Sigmoid colon (tissue), 4 donors: Measurements from ENCODE around the gene DOCK1.

Source experiments
- CTCF ChIP-seq, 4 experiments: fragments of 450-650 bp in 3 of 4; fragments of 200-600 bp in 1 of 4; IDR thresholded peaks; one replicate each; pipeline ENCODE4 v1.5.1; 2016 to 2019; ENCODE audit warnings: antibody characterized with exemption in 4 of 4, mild to moderate bottlenecking in 3 of 4, moderate library complexity in 2 of 4
- EP300 ChIP-seq, 4 donors: sonication (generic); formaldehyde crosslinking; IDR thresholded peaks; one replicate each; pipeline ENCODE4 v1.6.1; 2017; ENCODE audit warnings: antibody characterized with exemption in 4 of 4
- POLR2A ChIP-seq, 2 donors: fragments of 450-650 bp; IDR thresholded peaks; one replicate each; pipeline ENCODE4 v1.6.1; 2016; ENCODE audit warnings: antibody characterized with exemption in 2 of 2, mild to moderate bottlenecking in 2 of 2, moderate library complexity in 2 of 2
- POLR2AphosphoS5 ChIP-seq, 4 donors: sonication (generic); formaldehyde crosslinking; IDR thresholded peaks; one replicate each; pipeline ENCODE4 v1.6.1; 2017; ENCODE audit warnings: antibody characterized with exemption in 4 of 4

DNA sequence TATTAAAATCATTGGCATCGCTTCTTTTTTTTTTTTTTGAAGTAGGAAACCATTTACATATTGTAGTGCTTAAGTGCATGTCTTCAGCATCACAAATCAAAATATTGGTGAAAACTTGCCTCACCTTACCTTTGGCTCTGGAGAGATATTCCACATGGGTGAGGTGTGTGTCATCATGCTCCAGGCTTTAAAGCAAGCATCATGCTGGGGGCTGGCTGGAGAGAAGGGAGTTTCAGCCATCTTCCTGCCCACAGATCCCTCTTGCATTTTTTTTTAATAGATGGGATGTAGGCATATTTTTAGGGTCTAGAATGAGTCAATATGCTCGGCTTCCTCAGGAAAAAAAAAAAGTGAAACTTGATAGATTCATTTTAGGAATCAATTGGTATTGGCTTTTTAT, 293.5 kb downstream of the DOCK1 start:
- TF ChIP-seq CTCF (IDR thresholded peaks at IDR 0.05) (no peak), POLR2AphosphoS5 (IDR thresholded peaks at IDR 0.05) (no peak), POLR2A (IDR thresholded peaks at IDR 0.05) (no peak), EP300 (IDR thresholded peaks at IDR 0.05) (no peak)
